Ovary (tissue), 3 donors: ENCODE data around the gene GHRH.

Experiments used
- EP300 ChIP-seq: sonication (generic); formaldehyde crosslinking; IDR thresholded peaks from one replicate; pipeline ENCODE4 v1.6.1; 2017; ENCODE audit warnings: antibody characterized with exemption
- TF ChIP-seq, protein P1 (sequence below), 3 donors: fragments of 450-650 bp in 2 of 3; fragments of 200-600 bp in 1 of 3; IDR thresholded peaks; one replicate each; pipeline versions ENCODE4 v1.5.1 to v1.8.0; 2016 to 2022; ENCODE audit warnings: antibody characterized with exemption in 3 of 3, mild to moderate bottlenecking in 1 of 3
- donor health status: DM: no; HTN: no; CAD: no.

DNA sequence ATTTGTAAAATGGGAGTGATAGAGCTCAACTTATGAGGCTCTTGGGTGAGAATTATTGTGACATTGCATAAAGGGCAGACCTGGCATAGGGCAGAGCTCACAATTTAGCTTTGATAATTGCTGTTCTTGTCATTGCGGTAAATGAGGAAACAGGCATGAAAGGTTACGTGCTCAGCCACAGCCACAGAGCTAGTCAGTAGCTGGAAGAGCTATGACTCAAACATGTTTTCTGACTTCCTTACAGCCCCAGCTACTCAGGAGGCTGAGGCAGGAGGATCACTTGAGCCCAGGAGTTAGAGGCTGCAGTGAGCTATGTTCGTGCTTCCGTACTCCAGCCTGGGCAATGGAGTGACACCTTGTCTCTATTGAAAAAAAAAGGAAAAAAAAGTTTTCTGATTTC is 3.5 kb upstream of the GHRH start:
- TF ChIP-seq, protein P1, sequence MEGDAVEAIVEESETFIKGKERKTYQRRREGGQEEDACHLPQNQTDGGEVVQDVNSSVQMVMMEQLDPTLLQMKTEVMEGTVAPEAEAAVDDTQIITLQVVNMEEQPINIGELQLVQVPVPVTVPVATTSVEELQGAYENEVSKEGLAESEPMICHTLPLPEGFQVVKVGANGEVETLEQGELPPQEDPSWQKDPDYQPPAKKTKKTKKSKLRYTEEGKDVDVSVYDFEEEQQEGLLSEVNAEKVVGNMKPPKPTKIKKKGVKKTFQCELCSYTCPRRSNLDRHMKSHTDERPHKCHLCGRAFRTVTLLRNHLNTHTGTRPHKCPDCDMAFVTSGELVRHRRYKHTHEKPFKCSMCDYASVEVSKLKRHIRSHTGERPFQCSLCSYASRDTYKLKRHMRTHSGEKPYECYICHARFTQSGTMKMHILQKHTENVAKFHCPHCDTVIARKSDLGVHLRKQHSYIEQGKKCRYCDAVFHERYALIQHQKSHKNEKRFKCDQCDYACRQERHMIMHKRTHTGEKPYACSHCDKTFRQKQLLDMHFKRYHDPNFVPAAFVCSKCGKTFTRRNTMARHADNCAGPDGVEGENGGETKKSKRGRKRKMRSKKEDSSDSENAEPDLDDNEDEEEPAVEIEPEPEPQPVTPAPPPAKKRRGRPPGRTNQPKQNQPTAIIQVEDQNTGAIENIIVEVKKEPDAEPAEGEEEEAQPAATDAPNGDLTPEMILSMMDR (IDR thresholded peaks at IDR 0.05): no peak
- no peak for TF ChIP-seq EP300
